NCI-H69 (cell line): ENCODE data around the gene CTIF.

Source experiments
- DNase-seq: peaks from one replicate; lab custom pipeline; 2025; lab: John Stamatoyannopoulos, UW

Gene CTIF

DNA sequence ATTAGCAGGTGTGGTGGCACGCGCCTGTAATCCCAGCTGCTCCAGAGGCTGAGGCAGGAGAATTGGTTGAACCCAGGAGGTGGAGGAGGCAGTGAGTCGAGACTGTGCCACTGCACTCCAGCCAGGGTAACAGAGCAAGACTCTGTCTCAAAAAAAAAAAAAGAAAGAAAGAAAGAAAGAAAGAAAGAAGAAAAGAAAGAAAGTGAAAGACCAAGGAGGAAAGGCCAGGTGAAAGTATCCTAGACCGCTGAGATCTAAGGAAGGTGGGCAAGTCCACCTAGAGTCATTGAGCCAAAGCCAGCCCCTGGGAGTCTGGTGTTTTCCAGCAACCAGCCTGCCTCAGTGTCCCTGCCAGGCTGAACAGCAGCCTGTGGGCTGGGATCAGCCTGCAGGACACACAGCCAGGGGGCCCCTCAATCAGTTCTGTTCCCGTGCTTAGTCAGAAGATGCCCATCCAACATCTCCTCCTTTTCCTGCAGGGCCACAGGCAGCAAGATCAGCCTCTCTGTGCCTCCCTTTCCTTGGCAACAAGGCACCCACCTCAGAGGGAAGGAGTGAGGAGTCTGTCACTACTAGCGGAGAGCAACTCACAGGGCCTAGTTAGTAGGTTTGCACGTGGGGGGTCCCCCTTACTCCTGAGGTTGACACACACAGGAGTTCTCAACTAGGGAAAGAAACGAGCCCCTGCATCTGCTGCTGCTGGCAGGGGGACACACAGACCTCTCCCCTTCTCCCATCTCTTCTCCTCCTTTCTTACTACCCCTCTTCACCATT, 347.9 kb downstream of the CTIF start:
- no peak for DNase-seq

- DNase-seq = no peak
Measured at GRCh38 chr18:48887294-48887904, 348.6 kb downstream of the CTIF start.

- DNase-seq = peak; percentile 41
Measured at GRCh38 chr18:48887905-48888772, 349.3 kb downstream of the CTIF start.

GRCh38 chr18:48888773-48889080, 349.9 kb downstream of the CTIF start:
- no peak for DNase-seq

DNA sequence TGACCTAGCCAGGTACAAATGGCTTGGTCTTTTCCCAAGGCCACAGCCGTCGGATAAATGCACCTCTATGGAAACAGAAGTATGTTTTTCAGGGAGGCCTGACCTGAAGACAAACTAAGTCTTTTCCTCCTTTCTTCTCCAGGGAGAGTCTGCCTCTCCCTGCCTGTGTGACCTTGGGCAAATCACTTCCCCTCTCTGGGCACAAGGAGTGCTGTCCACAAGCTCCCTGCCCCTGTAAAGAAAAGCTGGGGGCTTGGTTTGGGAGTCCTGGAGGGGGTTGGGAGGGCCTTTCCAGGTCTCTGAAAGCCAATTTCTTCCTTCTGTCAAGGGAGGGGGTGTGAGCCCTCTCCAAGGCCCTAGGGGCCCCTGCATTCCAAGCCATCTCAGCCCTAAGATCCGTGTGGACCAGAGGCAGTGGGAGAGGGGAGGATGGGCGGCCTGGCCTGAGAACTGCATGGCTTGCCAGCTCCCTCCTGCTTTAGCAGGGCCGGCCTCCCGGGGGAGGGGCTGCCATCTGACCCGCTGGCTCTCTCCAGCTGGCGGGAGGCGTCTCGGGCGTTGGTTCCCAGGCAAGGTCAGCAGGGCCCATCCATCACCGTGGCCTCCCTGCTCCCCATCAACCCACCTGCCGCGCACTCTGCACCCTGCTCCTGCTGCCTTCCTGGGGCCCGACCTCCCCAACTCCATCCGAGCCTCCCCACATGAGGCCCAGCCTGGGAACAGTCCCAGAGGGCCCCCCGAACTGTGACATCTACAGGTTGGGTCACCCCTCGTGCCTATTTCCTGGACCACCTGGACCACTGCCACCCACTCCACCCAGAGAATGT, 350.5 kb downstream of the CTIF start:
- peak; percentile 45 for DNase-seq

- no peak for DNase-seq
Measured at GRCh38 chr18:48889981-48890762, 351.3 kb downstream of the CTIF start.

- DNase-seq = no peak
Measured at GRCh38 chr18:48891721-48892120, 352.9 kb downstream of the CTIF start.

DNA sequence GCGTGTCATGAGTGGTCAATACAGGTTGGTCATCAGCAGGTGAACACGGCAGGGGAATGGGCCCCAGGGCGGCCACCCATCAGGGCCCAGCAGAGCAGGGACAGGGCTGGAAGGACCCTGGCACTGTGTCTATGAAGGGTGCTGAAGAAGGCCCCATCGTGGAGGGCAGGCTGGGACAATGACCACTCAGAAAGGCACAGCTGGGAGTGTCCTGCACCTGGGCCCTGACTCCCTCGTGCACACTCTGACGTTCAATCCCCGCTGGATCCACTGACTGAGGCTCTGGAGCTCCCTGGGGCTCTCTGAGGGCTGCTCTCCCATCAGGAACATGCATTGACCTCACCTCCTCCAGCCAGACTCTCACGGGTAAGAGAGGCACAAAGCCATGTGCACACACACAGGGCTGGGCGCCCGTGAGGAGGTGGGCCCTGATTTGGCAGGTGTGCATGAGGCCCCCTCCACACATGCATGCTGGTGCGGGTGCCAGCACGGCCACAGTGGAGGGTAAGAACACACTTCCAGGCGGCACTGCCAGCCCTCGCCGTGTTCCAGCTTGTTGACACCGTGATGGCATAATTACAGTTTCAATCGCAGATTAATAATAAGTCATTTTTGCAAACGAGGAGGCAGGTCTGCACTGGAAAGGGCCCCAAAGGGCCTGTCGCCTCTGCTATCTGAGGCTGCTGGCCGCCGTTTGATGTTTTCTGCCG, 353.5 kb downstream of the CTIF start:
- peak; percentile 96 for DNase-seq

GRCh38 chr18:48893061-48893607, 354.3 kb downstream of the CTIF start:
- no peak for DNase-seq

- peak; percentile 99 for DNase-seq
Measured at GRCh38 chr18:48893608-48894600, 355.1 kb downstream of the CTIF start.

- DNase-seq = peak; percentile 41
Measured at GRCh38 chr18:48894799-48895346, 356.0 kb downstream of the CTIF start.

- DNase-seq = no peak
Measured at GRCh38 chr18:48896326-48896874, 357.6 kb downstream of the CTIF start.

DNA sequence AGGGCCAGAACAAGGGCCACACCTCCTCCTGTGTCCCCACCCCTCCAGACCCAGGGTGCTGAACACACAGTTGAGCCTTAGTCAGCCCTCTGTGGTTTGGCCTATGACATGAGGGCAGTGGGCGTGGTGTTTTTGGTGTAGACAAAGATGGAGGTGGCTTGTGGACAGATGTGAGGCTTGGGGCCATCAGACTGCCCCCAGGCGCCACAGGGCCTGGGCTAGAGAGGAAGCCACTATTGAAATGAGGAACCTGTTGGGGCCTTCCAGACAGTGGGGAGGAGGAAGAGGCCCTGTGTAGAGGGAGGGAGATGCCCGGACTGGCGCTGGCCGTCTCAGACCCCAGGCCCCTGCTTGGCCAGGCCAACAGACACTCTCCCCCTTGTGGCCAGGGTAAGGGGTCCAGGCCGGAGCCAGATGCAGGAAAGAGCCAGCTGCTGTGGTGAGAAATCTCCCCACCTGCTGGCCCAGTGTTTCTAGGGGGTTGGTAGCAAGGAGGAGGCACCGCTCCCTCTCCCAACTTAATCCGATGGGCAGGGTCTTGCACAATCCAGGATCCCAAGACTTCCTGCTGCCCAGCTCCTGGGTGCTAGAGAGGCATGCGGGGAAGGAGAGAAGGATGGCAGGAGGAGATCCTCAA, 358.2 kb downstream of the CTIF start:
- peak; percentile 49 for DNase-seq

GRCh38 chr18:48897531-48897930, 358.7 kb downstream of the CTIF start:
- DNase-seq = no peak

DNA sequence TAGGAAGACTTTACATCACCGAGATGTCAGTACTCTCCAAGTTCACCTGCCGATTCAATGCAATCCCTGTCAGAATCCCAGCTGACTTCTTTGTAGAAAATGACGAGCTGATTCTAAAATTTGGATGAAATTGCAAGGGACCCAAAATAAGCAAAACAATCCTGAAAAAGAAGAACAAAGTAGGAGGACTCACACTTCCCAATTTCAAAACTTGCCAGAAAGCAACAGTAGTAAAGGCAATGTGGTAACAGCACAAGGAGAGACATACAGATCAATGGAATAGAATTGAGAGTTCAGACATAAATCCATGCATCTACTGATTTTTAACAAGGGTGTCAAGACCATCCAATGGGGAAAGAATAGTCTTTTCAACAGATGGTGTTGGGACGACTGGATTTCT, 359.7 kb downstream of the CTIF start:
- no peak for DNase-seq

DNA sequence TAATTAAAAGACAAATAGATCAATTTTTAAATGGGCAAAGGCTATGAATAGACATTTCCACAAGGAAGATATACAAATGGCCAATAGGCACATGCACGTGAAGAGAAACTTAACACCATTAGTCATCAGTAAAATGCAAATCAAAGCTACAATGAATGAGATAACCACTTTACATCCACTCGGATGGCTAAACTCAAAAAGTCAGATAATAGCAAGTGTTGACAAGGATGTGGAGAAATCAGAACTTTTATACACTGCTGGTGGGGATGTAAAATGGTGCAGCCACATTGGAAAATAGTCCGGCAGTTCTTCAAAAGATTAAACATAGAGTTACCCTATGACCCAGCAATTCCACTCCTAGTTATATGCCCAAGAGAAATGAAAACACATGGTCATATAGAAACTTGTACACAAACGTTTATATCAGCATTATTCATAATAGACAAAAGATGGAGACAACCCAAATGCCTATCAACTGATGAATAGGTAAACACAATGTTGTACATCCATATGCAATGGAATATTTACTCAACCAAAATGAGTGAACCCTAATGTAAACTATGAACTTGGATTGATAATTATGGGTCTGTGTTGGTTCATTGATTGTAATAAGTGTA, 360.8 kb downstream of the CTIF start:
- DNase-seq = peak; percentile 73

- DNase-seq = no peak
Measured at GRCh38 chr18:48900469-48900868, 361.6 kb downstream of the CTIF start.
